ENCODE data around the gene SLC38A3. TPM values are rescaled to one million over a fixed set of nuclear protein-coding genes. Genes with fewer than 3 reads are reported as not detected.
A peak's percentile ranks its signal among the peaks of the same experiment; 100 is the strongest.
"Not testable (repeated sequence)": the region's sequence is repeated elsewhere in the genome, so short reads cannot be mapped to it uniquely, and the experiment has no call there.

The SLC38A3 gene
- total RNA-seq, 1 donor from 2014 or later = not detected

DNA sequence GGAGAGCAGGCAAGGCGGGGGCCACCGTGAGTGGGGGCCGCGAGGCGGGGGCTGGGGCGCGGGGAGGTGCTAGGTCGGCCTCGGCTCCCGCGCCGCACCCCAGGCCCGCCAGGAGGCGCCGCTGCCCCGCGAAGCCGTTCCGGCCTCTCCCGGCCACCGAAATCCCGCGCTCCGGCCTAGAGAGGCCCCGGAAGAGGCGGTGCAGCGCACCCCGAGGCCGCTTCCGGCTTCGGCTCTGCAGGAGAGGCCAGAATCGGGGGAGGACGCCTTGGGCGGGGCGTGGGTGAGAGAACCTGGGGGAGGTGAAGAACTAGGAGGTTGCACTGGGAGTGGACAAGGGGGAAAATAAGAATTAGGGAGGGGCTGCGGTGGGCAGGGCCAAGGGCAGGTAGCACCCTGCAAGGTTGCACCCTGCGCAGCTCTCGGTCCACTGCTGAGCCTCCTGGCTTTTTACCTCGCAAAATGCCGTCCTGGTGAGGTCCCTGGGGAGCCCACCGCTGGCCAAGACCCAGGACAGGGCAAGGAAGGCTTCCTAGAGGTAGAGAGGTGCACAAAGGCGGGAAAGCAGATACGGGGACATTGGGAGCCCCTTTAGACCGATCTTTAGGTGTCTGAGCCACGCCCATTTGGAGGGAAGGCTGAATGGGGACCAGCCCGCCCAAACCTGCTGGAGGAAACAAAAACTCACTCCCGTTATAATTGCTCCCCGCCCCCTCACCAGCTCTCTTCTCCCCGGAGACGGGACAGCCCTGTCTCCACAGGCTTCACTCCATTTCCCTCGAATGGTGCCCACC, 22.5 kb downstream of the SLC38A3 start:
- H3K4me3 ChIP-seq = peak overlapping the region; percentile 68
- ATAC-seq (peak; percentile 96), DNase-seq (peak; percentile 97)
- no peaks in the 10 kb centered on the region for H3K36me3 ChIP-seq
- peaks cover 26% of the 10 kb centered on the region for H3K4me1 ChIP-seq
- no peaks in the 10 kb centered on the region for H3K9me3 ChIP-seq
- intact Hi-C loops (cut with DNase I) = no loop called here
- H3K27ac ChIP-seq = peak overlapping the region; percentile 83
- TF ChIP-seq, protein P1, sequence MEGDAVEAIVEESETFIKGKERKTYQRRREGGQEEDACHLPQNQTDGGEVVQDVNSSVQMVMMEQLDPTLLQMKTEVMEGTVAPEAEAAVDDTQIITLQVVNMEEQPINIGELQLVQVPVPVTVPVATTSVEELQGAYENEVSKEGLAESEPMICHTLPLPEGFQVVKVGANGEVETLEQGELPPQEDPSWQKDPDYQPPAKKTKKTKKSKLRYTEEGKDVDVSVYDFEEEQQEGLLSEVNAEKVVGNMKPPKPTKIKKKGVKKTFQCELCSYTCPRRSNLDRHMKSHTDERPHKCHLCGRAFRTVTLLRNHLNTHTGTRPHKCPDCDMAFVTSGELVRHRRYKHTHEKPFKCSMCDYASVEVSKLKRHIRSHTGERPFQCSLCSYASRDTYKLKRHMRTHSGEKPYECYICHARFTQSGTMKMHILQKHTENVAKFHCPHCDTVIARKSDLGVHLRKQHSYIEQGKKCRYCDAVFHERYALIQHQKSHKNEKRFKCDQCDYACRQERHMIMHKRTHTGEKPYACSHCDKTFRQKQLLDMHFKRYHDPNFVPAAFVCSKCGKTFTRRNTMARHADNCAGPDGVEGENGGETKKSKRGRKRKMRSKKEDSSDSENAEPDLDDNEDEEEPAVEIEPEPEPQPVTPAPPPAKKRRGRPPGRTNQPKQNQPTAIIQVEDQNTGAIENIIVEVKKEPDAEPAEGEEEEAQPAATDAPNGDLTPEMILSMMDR (IDR thresholded peaks at IDR 0.05) = peak; percentile 95
- no peaks in the 10 kb centered on the region for H3K27me3 ChIP-seq (ENCODE audit: low read depth)

DNA sequence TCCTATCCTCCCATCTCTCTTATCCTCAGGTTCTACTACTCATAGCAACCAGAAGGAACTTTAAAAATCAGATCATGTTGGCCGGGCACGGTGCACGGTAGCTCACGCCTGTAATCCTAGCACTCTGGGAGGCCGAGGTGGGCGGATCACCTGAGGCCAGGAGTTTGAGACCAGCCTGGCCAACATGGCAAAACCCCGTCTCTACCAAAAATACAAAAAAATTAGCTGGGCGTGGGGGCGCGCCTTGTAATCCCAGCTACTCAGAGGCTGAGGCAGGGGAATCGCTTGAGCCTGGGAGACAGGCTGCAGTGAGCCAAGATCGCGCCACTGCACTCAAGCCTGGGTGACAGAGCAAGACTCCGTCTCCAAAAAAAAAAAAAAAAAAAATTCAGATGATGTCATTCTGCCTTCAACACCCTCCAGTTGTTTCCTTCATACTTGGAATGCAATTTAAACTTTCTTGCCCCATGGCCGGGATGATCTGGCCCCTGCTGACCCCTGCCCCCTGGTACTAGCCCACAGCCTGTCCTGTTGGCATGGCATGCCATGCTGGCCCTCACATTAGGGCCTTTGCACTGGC, 23.2 kb downstream of the SLC38A3 start:
- ATAC-seq; H3K36me3 ChIP-seq; H3K9me3 ChIP-seq; intact Hi-C loops (cut with DNase I); H3K27me3 ChIP-seq (ENCODE audit: low read depth); DNase-seq: not testable (repeated sequence)
- peak overlapping the region; percentile 68 for H3K4me3 ChIP-seq
- peaks cover 26% of the 10 kb centered on the region for H3K4me1 ChIP-seq
- peak overlapping the region; percentile 83 for H3K27ac ChIP-seq

DNA sequence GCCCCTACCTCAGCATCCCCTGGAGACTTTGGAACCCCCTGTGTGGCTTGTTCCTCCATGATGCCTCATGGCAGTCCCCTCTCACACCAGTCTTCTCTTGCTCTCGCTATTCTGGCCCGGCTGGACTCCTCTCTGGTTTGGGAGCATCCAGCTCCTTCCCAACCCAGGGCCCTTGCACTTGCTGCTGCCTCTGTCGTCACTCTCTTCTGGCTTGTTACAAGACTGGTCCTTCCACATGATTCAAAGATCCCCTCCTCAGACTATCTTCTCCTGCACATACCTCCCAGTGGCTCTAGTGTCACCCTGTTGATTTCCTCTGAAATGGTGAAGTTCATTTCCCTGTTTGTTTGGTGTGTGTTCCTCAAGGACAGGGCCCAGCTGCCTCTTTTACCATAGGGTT, 24.4 kb downstream of the SLC38A3 start:
- peaks cover 33% of the 10 kb centered on the region for H3K4me1 ChIP-seq
- intact Hi-C loops (cut with DNase I) = no loop called here
- ATAC-seq = no peak

DNA sequence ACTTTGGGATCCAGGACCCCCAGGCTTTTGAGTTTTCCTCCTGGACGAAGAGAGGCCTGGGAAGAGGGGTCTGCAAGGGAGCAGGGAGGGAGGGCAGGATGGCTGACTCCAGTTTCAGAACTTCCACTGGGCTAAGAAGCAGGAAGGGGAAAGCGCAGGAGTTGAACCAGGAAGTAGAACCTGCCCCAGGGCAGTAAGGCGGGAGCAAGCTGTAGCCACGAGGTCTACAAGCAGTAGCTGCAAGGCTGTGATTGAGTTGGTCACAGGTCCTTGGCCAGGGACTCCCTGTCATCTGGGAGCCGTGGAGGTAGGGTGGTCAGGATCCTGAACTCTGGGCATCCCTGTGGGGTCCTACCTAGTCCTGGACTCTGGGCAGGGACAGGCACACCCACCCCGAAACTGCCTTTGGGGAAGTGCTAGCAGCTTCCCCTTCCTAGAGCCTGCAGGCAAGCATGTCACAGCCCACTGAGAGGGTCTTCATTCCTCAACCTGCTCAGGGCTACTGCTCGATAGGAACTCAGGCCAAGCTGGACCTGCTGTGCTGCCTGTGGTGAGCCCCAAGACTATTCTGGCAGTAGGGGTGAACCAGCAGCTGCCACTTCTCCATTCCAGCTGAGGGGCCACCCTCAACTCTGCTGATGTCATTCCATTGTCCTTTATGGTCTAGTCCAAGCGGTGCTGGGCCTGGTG, 25.2 kb downstream of the SLC38A3 start:
- peak; percentile 55 for DNase-seq
- ATAC-seq = no peak
- Histone ChIP-seq H3K36me3 (no peaks in the 10 kb centered on the region), H3K27ac (peak overlapping the region; percentile 58), H3K4me1 (peaks cover 40% of the 10 kb centered on the region), H3K27me3 (ENCODE audit: low read depth) (no peaks in the 10 kb centered on the region), H3K4me3 (peak overlapping the region; percentile 21), H3K9me3 (no peaks in the 10 kb centered on the region)
- TF ChIP-seq, protein P1 (IDR thresholded peaks at IDR 0.05) = no peak
- intact Hi-C loops (cut with DNase I) = no loop called here

More for the DNA sequence above, 24.4 kb downstream of the SLC38A3 start:
- Histone ChIP-seq H3K27me3 (ENCODE audit: low read depth) (no peaks in the 10 kb centered on the region), H3K27ac (peak overlapping the region; percentile 58), H3K9me3 (no peaks in the 10 kb centered on the region), H3K36me3 (no peaks in the 10 kb centered on the region), H3K4me3 (no peak overlapping the region)
- no peak for DNase-seq
- TF ChIP-seq, protein P1 (IDR thresholded peaks at IDR 0.05) = no peak

DNA sequence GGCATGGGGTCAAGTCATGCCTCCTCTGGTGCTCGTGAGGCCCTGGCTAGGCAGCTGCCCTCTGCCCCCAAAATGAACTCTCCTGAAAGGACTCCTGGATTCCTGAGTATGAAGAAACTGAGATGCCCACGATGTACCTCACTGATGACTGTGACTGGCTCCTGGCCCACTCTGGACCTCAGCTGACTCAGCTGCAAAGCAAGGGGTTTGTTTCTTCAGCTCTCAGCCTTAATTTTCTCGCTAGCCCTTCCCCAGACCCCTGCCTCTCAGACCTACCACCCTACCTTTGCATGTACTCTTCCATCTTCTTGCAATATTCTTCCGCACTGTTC, 25.7 kb downstream of the SLC38A3 start:
- intact Hi-C loops (cut with DNase I) = no loop called here
- ATAC-seq (no peak), DNase-seq (no peak)
- Histone ChIP-seq H3K4me1 (peaks cover 42% of the 10 kb centered on the region), H3K27me3 (ENCODE audit: low read depth) (no peaks in the 10 kb centered on the region), H3K27ac (peak overlapping the region; percentile 58), H3K36me3 (no peaks in the 10 kb centered on the region), H3K9me3 (no peaks in the 10 kb centered on the region), H3K4me3 (peak overlapping the region; percentile 21)
- TF ChIP-seq, protein P1 (IDR thresholded peaks at IDR 0.05) = no peak

DNA sequence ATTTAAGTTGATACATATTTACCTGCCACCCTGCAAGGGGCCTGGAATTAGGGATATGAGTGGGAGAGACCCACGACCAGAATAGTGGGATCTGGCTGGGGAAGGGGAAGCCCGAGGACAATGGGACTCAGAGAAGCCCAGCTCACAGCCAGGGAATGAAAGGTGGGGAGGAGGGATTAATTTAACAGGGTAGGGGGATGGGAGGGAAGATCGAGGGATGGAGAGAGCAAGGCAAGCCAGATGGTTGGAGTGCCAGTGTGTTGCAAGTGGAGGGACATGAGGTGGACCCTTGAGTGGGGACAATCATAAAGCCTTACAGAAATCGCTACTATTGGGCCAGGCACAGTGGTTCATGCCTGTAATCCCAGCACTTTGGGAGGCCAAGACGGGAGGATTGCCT, 26.5 kb downstream of the SLC38A3 start:
- H3K4me3 ChIP-seq = no peak overlapping the region
- H3K9me3 ChIP-seq = no peaks in the 10 kb centered on the region
- H3K27ac ChIP-seq = no peak overlapping the region
- no peak for DNase-seq
- H3K4me1 ChIP-seq = peaks cover 34% of the 10 kb centered on the region
- TF ChIP-seq, protein P1 (IDR thresholded peaks at IDR 0.05) = no peak
- no peak for ATAC-seq
- no peaks in the 10 kb centered on the region for H3K27me3 ChIP-seq (ENCODE audit: low read depth)
- intact Hi-C loops (cut with DNase I) = no loop called here
- H3K36me3 ChIP-seq = no peaks in the 10 kb centered on the region
